ENCODE results near the gene ZNF724. TPM values are rescaled to one million over a fixed set of nuclear protein-coding genes. Genes with fewer than 3 reads are reported as not detected.
A peak's percentile ranks its signal among the peaks of the same experiment; 100 is the strongest.
"Not testable (repeated sequence)": the region's sequence is repeated elsewhere in the genome, so short reads cannot be mapped to it uniquely, and the experiment has no call there.

Gene ZNF724
- 1 to 10 TPM; 3.3 to 6.2 (median 5.5) TPM for total RNA-seq (2021; fragmentation: NEBNext Ultra II Directional; extraction: Animal tissue kit (Norgen Biotek cat#: 25700))
- long read RNA-seq, result 0 reads

DNA sequence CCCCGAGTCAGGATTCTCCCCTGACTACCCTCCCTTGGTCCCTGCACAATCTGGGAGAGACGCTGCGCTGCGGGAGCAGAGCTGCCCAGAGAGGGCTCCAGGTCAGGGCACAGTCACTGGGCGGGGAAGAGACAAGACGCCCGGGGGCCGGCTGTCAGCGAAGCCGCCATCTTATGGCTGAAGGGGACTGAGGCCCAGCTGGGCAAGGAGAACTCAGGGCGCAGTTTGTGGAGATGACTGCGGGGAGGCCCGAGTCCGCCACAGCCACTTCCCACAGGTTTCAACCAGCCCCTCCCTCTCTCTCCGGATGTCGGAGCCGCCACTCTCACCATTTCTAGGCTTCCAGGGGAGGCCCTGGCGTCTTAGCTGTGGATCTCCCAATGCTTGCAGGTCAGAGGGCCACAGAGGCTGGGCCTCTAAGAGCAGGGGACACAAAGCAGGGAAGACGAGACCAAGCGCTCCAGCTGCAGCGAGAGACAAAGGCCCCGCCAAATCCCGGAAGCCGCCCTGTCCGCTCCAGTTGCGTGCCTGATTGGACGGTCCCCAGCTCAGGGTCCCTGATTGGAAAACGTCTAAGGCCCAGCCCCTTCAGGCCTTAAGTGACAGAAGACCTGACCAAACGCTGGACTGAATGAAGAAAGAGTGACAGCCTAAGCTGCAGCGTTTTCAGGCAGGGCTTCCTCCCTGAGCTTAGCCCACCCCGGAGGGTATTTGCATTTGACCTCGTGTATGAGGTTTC, at the start of gene ZNF724:
TSS of gene ZNF724 (minus strand) at position 484 of the 739 bp plus-strand sequence. CDS start at position 332, 152 bp downstream.
- H3K27ac Mint-ChIP-seq, result peak within 1 kb of the TSS; percentile 93
- peak within 1 kb of the TSS; percentile 97 for H3K4me3 Mint-ChIP-seq
- DNase-seq, result peak; percentile 97
- H3K4me1 Mint-ChIP-seq (ENCODE audit: low read depth), result no peaks in the 10 kb centered on the region
- H3K27me3 Mint-ChIP-seq (ENCODE audit: insufficient read depth), result peaks cover 3% of the 10 kb centered on the region; the same call in 1 of the 2 replicates
- peaks cover 20% of the 10 kb centered on the region for H3K9me3 Mint-ChIP-seq
- peaks cover 31% of the 10 kb centered on the region for H3K36me3 Mint-ChIP-seq (ENCODE audit: low read depth)
- no peak for TF ChIP-seq CTCF (IDR thresholded peaks at IDR 0.05)

DNA sequence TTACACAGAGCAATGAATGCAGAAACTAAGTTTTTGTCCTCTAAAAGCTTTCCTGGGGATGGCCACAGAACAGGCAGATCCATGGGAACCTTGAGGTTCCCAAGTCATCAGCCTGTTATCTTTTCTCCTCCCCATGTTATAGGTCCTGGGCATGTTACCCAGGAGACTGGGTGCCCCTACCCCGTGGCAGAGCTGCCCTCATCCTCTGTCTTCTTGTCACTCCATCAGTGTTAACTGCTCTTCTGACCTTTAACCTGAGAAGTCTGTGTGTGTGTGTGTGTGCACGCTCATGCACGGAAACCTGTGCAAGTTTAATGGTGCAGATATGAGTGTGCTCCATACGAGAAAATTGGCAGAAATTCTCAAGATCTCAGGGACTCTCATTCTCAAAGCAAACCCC, 43.9 kb upstream of the ZNF724 start:
- no peak for DNase-seq
- Mint-ChIP-seq H3K4me1 (ENCODE audit: low read depth) (no peaks in the 10 kb centered on the region), H3K27me3 (ENCODE audit: insufficient read depth) (no peaks in the 10 kb centered on the region), H3K4me3 (no peak overlapping the region), H3K9me3 (peaks cover 9% of the 10 kb centered on the region), H3K36me3 (ENCODE audit: low read depth) (no peaks in the 10 kb centered on the region), H3K27ac (no peak overlapping the region)
- no peak for TF ChIP-seq CTCF (IDR thresholded peaks at IDR 0.05)

DNA sequence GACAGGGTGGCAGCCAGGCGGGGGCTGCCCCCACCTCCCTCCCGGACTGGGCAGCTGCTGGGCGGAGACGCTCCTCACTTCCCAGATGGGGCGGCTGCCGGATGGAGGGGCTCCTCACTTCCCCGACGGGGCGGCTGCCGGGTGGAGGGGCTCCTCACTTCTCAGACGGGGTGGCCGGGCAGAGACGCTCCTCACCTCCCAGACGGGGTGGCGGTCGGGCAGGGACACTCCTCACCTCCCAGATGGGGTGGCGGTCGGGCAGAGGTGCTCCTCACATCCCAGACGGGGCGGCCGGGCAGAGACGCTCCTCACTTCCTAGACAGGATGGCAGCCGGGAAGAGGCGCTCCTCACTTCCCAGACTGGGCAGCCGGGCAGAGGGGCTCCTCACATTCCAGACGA, 39.8 kb upstream of the ZNF724 start:
- H3K4me3 Mint-ChIP-seq; H3K4me1 Mint-ChIP-seq (ENCODE audit: low read depth); H3K27me3 Mint-ChIP-seq (ENCODE audit: insufficient read depth); DNase-seq; H3K27ac Mint-ChIP-seq: not testable (repeated sequence)
- Mint-ChIP-seq H3K36me3 (ENCODE audit: low read depth) (peaks cover 16% of the 10 kb centered on the region), H3K9me3 (peaks cover 19% of the 10 kb centered on the region)

- no peak for DNase-seq
- TF ChIP-seq CTCF (IDR thresholded peaks at IDR 0.05), result no peak
- no peaks in the 10 kb centered on the region; the same call in 1 of the 2 replicates for H3K27me3 Mint-ChIP-seq (ENCODE audit: insufficient read depth)
- H3K4me3 Mint-ChIP-seq, result no peak overlapping the region
- peaks cover 9% of the 10 kb centered on the region; the same call in 1 of the 2 replicates for H3K4me1 Mint-ChIP-seq (ENCODE audit: low read depth)
- H3K9me3 Mint-ChIP-seq, result peaks cover 21% of the 10 kb centered on the region
- H3K27ac Mint-ChIP-seq, result no peak overlapping the region
- peaks cover 22% of the 10 kb centered on the region for H3K36me3 Mint-ChIP-seq (ENCODE audit: low read depth)
Measured at GRCh38 chr19:23287620-23288019, 37.4 kb upstream of the ZNF724 start.

- peaks cover 26% of the 10 kb centered on the region for H3K9me3 Mint-ChIP-seq
- H3K36me3 Mint-ChIP-seq (ENCODE audit: low read depth), result peaks cover 29% of the 10 kb centered on the region
- H3K4me3 Mint-ChIP-seq, result no peak overlapping the region
- H3K27ac Mint-ChIP-seq, result no peak overlapping the region
- peaks cover 15% of the 10 kb centered on the region; the same call in 1 of the 2 replicates for H3K4me1 Mint-ChIP-seq (ENCODE audit: low read depth)
- TF ChIP-seq CTCF (IDR thresholded peaks at IDR 0.05), result peak; percentile 44
- H3K27me3 Mint-ChIP-seq (ENCODE audit: insufficient read depth), result peaks cover 3% of the 10 kb centered on the region
- DNase-seq, result no peak
Measured at GRCh38 chr19:23286477-23286876, 36.3 kb upstream of the ZNF724 start.

- TF ChIP-seq CTCF (IDR thresholded peaks at IDR 0.05), result no peak
- H3K27me3 Mint-ChIP-seq (ENCODE audit: insufficient read depth), result peaks cover 3% of the 10 kb centered on the region
- no peak for DNase-seq
- H3K27ac Mint-ChIP-seq, result no peak overlapping the region
- peaks cover 26% of the 10 kb centered on the region for H3K9me3 Mint-ChIP-seq
- peaks cover 17% of the 10 kb centered on the region; the same call in 1 of the 2 replicates for H3K4me1 Mint-ChIP-seq (ENCODE audit: low read depth)
- H3K4me3 Mint-ChIP-seq, result no peak overlapping the region
- H3K36me3 Mint-ChIP-seq (ENCODE audit: low read depth), result peaks cover 29% of the 10 kb centered on the region
Measured at GRCh38 chr19:23285948-23286347, 35.8 kb upstream of the ZNF724 start.

DNA sequence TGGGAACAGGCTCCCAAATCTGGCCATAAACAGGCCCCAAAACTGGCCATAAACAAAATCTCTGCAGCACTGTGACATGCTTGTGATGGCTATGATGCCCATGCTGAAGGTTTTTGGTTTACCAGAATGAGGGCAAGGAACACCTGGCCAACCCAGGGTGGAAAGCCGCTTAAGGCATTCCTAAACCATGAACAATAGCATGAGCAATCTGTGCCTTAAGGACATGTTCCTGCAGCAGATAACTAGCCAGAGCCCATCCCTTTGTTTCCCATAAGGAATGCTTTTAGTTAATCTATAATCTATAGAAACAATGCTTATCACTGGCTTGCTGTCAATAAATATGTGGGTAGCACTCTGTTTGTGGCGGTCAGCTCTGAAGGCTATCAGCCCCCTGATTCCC, 35.1 kb upstream of the ZNF724 start:
- Mint-ChIP-seq H3K4me1 (ENCODE audit: low read depth) (peaks cover 17% of the 10 kb centered on the region; the same call in 1 of the 2 replicates), H3K36me3 (ENCODE audit: low read depth) (peaks cover 29% of the 10 kb centered on the region), H3K9me3 (peaks cover 26% of the 10 kb centered on the region)

More for the DNA sequence above, 35.1 kb upstream of the ZNF724 start:
- not testable (repeated sequence) for H3K27me3 Mint-ChIP-seq (ENCODE audit: insufficient read depth); H3K27ac Mint-ChIP-seq; DNase-seq; H3K4me3 Mint-ChIP-seq

Data from HFFc6 (cell line).